ENCODE measurements around the gene SMYD2. TPM values are rescaled to one million over a fixed set of nuclear protein-coding genes. Genes with fewer than 3 reads are reported as not detected.

SMYD2 gene
- total and polyA plus RNA-seq, 2 donors (not counting 3 experiments of a cell fraction or from before 2014, with no cell fraction given) = 8.0 to 20.9 TPM

- Histone ChIP-seq H3K4me2 (ENCODE audit: insufficient read depth, low read length) (no peak overlapping the region), H3K79me2 (ENCODE audit: control insufficient read depth, insufficient read depth, low read length) (no peaks in the 10 kb centered on the region), H3K9ac (replicated peaks; ENCODE audit: extremely low read depth, insufficient read depth, low read length) (no peak overlapping the region), H3K36me3 (ENCODE audit: control insufficient read depth in 2 of 2, extremely low read depth in 1 of 2, insufficient read depth in 2 of 2, low read length in 2 of 2) (no peaks in the 10 kb centered on the region), H4K20me1 (replicated peaks; ENCODE audit: control insufficient read depth, extremely low read depth, insufficient read depth, low read length) (no peaks in the 10 kb centered on the region), H3K4me3 (replicated peaks in 1 of 3; ENCODE audit: insufficient read depth in 1 of 3, low read depth in 1 of 3, low read length in 3 of 3) (no peak overlapping the region), H3K9me3 (replicated peaks; ENCODE audit: control insufficient read depth, insufficient read depth, low read length) (no peaks in the 10 kb centered on the region), H3K9me1 (replicated peaks; ENCODE audit: control insufficient read depth, extremely low read depth, insufficient read depth, low read length) (no peaks in the 10 kb centered on the region), H3K27me3 (ENCODE audit: control insufficient read depth in 2 of 2, insufficient read depth in 2 of 2, low read length in 2 of 2) (no peaks in the 10 kb centered on the region), H2AFZ (ENCODE audit: low read depth, low read length) (no peak overlapping the region), H3K4me1 (ENCODE audit: control insufficient read depth, extremely low read depth, insufficient read depth, low read length) (no peaks in the 10 kb centered on the region), H3K27ac (ENCODE audit: insufficient read depth, low read depth, low read length) (no peak overlapping the region)
- no peak for FAIRE-seq
- intact Hi-C loops (cut with micrococcal nuclease) (no loop called here), dilution Hi-C loops (cut with MboI; ENCODE audit: extremely low pct_ligation_motif_present, low sequenced_read_pairs) (no loop called here)
- ChIA-PET POLR2A (no interaction called here), CTCF (interaction anchor here (1.2 to 2.1 kb wide), 3 partner anchors 10 to 108 kb away, joined by 6 to 16 read pairs (median 9); no protein-coding TSS in a partner anchor)
- BruUV-seq (replicated peaks) = no TSS peak
- TF ChIP-seq MYC (IDR thresholded peaks at IDR 0.05; ENCODE audit: low read depth, low read length) (no peak), GATA2 (IDR thresholded peaks at IDR 0.05; ENCODE audit: insufficient read depth, insufficient read length, low read depth, low read length) (no peak), FOS (IDR thresholded peaks at IDR 0.05; ENCODE audit: borderline replicate concordance, insufficient read depth, low read length) (no peak), POLR2A (IDR thresholded peaks at IDR 0.05; ENCODE audit: low read depth, low read length) (no peak), MAX (IDR thresholded peaks at IDR 0.05; ENCODE audit: insufficient read depth, insufficient read length) (no peak), JUN (IDR thresholded peaks at IDR 0.05; ENCODE audit: borderline replicate concordance, insufficient read depth, insufficient read length, low read depth) (no peak), EZH2 (IDR thresholded peaks at IDR 0.05; ENCODE audit: borderline replicate concordance, low read depth, low read length, severe bottlenecking) (no peak), POLR2AphosphoS5 (IDR thresholded peaks at IDR 0.05; ENCODE audit: insufficient read depth, low read depth, low read length) (no peak)
- TF ChIP-seq, protein P1, sequence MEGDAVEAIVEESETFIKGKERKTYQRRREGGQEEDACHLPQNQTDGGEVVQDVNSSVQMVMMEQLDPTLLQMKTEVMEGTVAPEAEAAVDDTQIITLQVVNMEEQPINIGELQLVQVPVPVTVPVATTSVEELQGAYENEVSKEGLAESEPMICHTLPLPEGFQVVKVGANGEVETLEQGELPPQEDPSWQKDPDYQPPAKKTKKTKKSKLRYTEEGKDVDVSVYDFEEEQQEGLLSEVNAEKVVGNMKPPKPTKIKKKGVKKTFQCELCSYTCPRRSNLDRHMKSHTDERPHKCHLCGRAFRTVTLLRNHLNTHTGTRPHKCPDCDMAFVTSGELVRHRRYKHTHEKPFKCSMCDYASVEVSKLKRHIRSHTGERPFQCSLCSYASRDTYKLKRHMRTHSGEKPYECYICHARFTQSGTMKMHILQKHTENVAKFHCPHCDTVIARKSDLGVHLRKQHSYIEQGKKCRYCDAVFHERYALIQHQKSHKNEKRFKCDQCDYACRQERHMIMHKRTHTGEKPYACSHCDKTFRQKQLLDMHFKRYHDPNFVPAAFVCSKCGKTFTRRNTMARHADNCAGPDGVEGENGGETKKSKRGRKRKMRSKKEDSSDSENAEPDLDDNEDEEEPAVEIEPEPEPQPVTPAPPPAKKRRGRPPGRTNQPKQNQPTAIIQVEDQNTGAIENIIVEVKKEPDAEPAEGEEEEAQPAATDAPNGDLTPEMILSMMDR (IDR thresholded peaks at IDR 0.05; ENCODE audit: extremely low read depth in 1 of 2, insufficient read depth in 1 of 2, low read depth in 1 of 2, low read length in 2 of 2) = no peak
- no peak for DNase-seq (ENCODE audit: low read depth, low spot score)
Observed at GRCh38 chr1:214321705-214322453, 40.9 kb downstream of the SMYD2 start.
